HepG2 (cell line): Measurements from ENCODE around the gene SIRT1. TPM values are rescaled to one million over a fixed set of nuclear protein-coding genes. Genes with fewer than 3 reads are reported as not detected.

Experiments used
- ATAC-seq: fragments of 200-7000 bp; cut with Tn5 transposase; 3 replicates; pipeline ENCODE4 v1.9.1; 2020; ENCODE audit warnings: mild to moderate bottlenecking, moderate library complexity
- BruUV-seq: library from RNA; stranded (reverse); fragments of 400-500 nt; replicated peaks from 2 replicates; lab custom pipeline; 2021; lab: Mats Ljungman, UMichigan
- CTCF ChIA-PET: fragments of 300-600 bp; formaldehyde crosslinking; extraction: SDS; loops from one replicate; lab custom pipeline; 2021; ENCODE audit warnings: low total read pairs, inconsistent platforms, low intra/inter-chr PET ratio; lab: Yijun Ruan, JAX
- POLR2A ChIA-PET: fragments of 350-600 bp; sonication (Branson Sonifier 250); formaldehyde crosslinking; loops from one replicate; lab custom pipeline; 2020; ENCODE audit warnings: antibody characterized with exemption, inconsistent platforms; lab: Yijun Ruan, JAX
- DNase-seq: peaks from one replicate; pipeline ENCODE4 v3.0.0-alpha.2; 2015; ENCODE audit warnings: low spot score
- FAIRE-seq: peaks from 3 replicates; lab custom pipeline; 2011; peaks lifted over from hg19 to GRCh38; lab: Jason Lieb, UNC
- H2AFZ ChIP-seq: one replicate; pipeline ENCODE4 v1.6.1; 2011; ENCODE audit warnings: low read length, inconsistent platforms
- H3K27ac ChIP-seq: fragments of 300-600 bp; 3 replicates; pipeline ENCODE4 v1.8.0; 2011; ENCODE audit warnings: mixed run types, mild to moderate bottlenecking, mixed read lengths, low read length, inconsistent platforms; ENCODE audit not compliant: insufficient read depth; ENCODE audit errors: extremely low read length
- H3K27me3 ChIP-seq, 2 experiments: fragments of 200-600 bp in 1 of 2; 2 replicates in 1 of 2; 3 replicates in 1 of 2; pipeline versions ENCODE4 v1.6.0 to v1.8.0; 2011; ENCODE audit warnings: low read length in 2 of 2, mild to moderate bottlenecking in 2 of 2, moderate library complexity in 2 of 2, inconsistent platforms in 1 of 2; ENCODE audit not compliant: insufficient read depth in 2 of 2, control insufficient read depth in 1 of 2
- H3K36me3 ChIP-seq, 2 experiments: fragments of 200-600 bp in 1 of 2; replicated peaks in 1 of 2; 2 replicates in 1 of 2; 3 replicates in 1 of 2; pipeline versions ENCODE4 v1.5.1 to v1.8.0; 2011; ENCODE audit warnings: low read length in 2 of 2, inconsistent platforms in 1 of 2; ENCODE audit not compliant: insufficient read depth in 2 of 2, control insufficient read depth in 1 of 2
- H3K4me1 ChIP-seq: 2 replicates; pipeline ENCODE4 v1.5.1; 2012; ENCODE audit warnings: low read length, inconsistent platforms; ENCODE audit not compliant: insufficient read depth
- H3K4me2 ChIP-seq: 2 replicates; pipeline ENCODE4 v1.6.0; 2011; ENCODE audit warnings: low read depth, low read length, inconsistent platforms
- H3K4me3 ChIP-seq, 3 experiments: fragments of 200-600 bp in 1 of 3; sonication (generic), shearing (Covaris generic) in 1 of 3; replicated peaks in 1 of 3; 2 replicates each; pipeline ENCODE4 v1.5.1; 2011 to 2016; ENCODE audit warnings: low read length in 3 of 3, inconsistent platforms in 2 of 3, low read depth in 2 of 3, mild to moderate bottlenecking in 2 of 3, control low read depth in 1 of 3, mixed read lengths in 1 of 3; ENCODE audit not compliant: insufficient read depth in 1 of 3
- H3K79me2 ChIP-seq: one replicate; pipeline ENCODE4 v1.6.1; 2011; ENCODE audit warnings: low read length, inconsistent platforms; ENCODE audit not compliant: insufficient read depth
- H3K9ac ChIP-seq: 2 replicates; pipeline ENCODE4 v1.6.0; 2011; ENCODE audit warnings: mild to moderate bottlenecking, low read depth, low read length, inconsistent platforms; ENCODE audit not compliant: insufficient read depth
- H3K9me3 ChIP-seq: 2 replicates; pipeline ENCODE4 v1.5.1; 2012; ENCODE audit warnings: mild to moderate bottlenecking, low read length
- H4K20me1 ChIP-seq: 2 replicates; pipeline ENCODE4 v1.6.0; 2011; ENCODE audit warnings: inconsistent platforms, mild to moderate bottlenecking, low read length, moderate library complexity; ENCODE audit not compliant: insufficient read depth
- HES4 ChIP-seq: sonication (generic); formaldehyde crosslinking; IDR thresholded peaks from 2 replicates; pipeline ENCODE4 v1.9.0; 2021; ENCODE audit warnings: mild to moderate bottlenecking, missing genetic modification reagents, borderline replicate concordance
- HNRNPK ChIP-seq: fragments of 200-400 bp; formaldehyde crosslinking; IDR thresholded peaks from 2 replicates; pipeline ENCODE4 v1.6.1; 2018; ENCODE audit warnings: low read length, low read depth, moderate library complexity, mild to moderate bottlenecking; ENCODE audit not compliant: poor library complexity, severe bottlenecking
- NCOR1 ChIP-seq: fragments of 200-600 bp; sonication (generic); IDR thresholded peaks from 2 replicates; pipeline ENCODE4 v1.7.0; 2017; ENCODE audit warnings: antibody characterized with exemption, low read length, borderline replicate concordance
- ZKSCAN8 ChIP-seq: IDR thresholded peaks from 2 replicates; pipeline ENCODE4 v1.6.1; 2016; ENCODE audit warnings: borderline replicate concordance, missing genetic modification reagents, missing compliant biosample characterization
- ZNF430 ChIP-seq: sonication (generic); formaldehyde crosslinking; IDR thresholded peaks from 2 replicates; pipeline ENCODE4 v1.9.0; 2021; ENCODE audit warnings: mild to moderate bottlenecking, missing genetic modification reagents
- ZNF550 ChIP-seq: sonication (generic); formaldehyde crosslinking; IDR thresholded peaks from 2 replicates; pipeline ENCODE4 v1.4.0; 2020; ENCODE audit warnings: mild to moderate bottlenecking, missing genetic modification reagents, borderline replicate concordance
- ZNF607 ChIP-seq: sonication (generic); formaldehyde crosslinking; IDR thresholded peaks from 2 replicates; pipeline ENCODE4 v1.5.1; 2020; ENCODE audit warnings: missing genetic modification reagents, mild to moderate bottlenecking, borderline replicate concordance
- ZSCAN30 ChIP-seq: sonication (generic); formaldehyde crosslinking; IDR thresholded peaks from 2 replicates; pipeline ENCODE4 v1.5.0; 2020; ENCODE audit warnings: mild to moderate bottlenecking, missing genetic modification reagents
- WGBS: methylation state at CpG from one replicate; pipeline ENCODE4 v1.1.6; 2017; ENCODE audit warnings: low lambda C conversion rate; 5-methylcytosine and 5-hydroxymethylcytosine counted together
- in situ Hi-C: cut with HindIII; loops from 2 replicates; pipeline ENCODE4 v1.10.0; 2017; ENCODE audit warnings: low pct_unique_long_range_greater_than_20kb; ENCODE audit not compliant: extremely low pct_ligation_motif_present
- intact Hi-C: fragments of 100-400 bp; cut with micrococcal nuclease; formaldehyde crosslinking; loops from one replicate; pipeline ENCODE4 v1.10.0; 2022; ENCODE audit not compliant: unreplicated experiment
- polyA plus RNA-seq, 8 experiments: library from polyadenylated mRNA; depleted of rRNA in 3 of 8; stranded (reverse) in 7 of 8; unstranded in 1 of 8; fragments of >200 nt; fragmentation: Illumina TruSeq in 4 of 8; extraction: Trizol in 4 of 8; gene quantifications; 2 replicates each; pipeline versions ENCODE4 v1.2.1 to v1.2.3, GENCODE V29; 2011 to 2016; ENCODE audit warnings: low read depth in 4 of 8, missing spikeins in 1 of 8, mixed read lengths in 1 of 8; ENCODE audit not compliant: insufficient read depth in 1 of 8
- total RNA-seq, 5 experiments: library from RNA; depleted of rRNA; stranded (reverse); fragments of >200 nt; fragmentation: Illumina TruSeq; extraction: Trizol; gene quantifications; 2 replicates each; pipeline ENCODE4 v1.2.3, GENCODE V29; 2016; ENCODE audit warnings: low read depth in 1 of 5
- TF ChIP-seq, protein P1 (sequence below): sonication (generic); formaldehyde crosslinking; IDR thresholded peaks from 2 replicates; pipeline ENCODE4 v1.5.0; 2020; ENCODE audit warnings: mild to moderate bottlenecking, missing genetic modification reagents

The SIRT1 gene
- total and polyA plus RNA-seq, 2 of the 13 experiments (the other 11 are each of a cell fraction or from before 2014, with no cell fraction given): 9.4 to 10.2 TPM

- no peak overlapping the region for H2AFZ ChIP-seq
- H3K9me3 ChIP-seq: no peaks in the 10 kb centered on the region
- CTCF ChIA-PET: no interaction called here
- H3K4me3 ChIP-seq: no peak overlapping the region
- no peaks in the 10 kb centered on the region for H3K27me3 ChIP-seq
- BruUV-seq: no TSS peak
- no peaks in the 10 kb centered on the region for H3K36me3 ChIP-seq
- TF ChIP-seq HES4 (CRISPR knock-in tag) (no peak), ZNF430 (CRISPR knock-in tag) (no peak), ZKSCAN8 (CRISPR knock-in tag) (no peak), NCOR1 (no peak), ZSCAN30 (CRISPR knock-in tag) (no peak), ZNF607 (CRISPR knock-in tag) (no peak)
- no peak for DNase-seq
- H3K4me1 ChIP-seq: peaks cover 28% of the 10 kb centered on the region
- POLR2A ChIA-PET: interaction anchor here (1.0 to 1.1 kb wide), 2 partner anchors 33 to 63 kb away, joined by 3 read pairs; no protein-coding TSS in a partner anchor
- no peak overlapping the region for H3K4me2 ChIP-seq
- no peaks in the 10 kb centered on the region for H3K79me2 ChIP-seq
- in situ Hi-C loops: loop anchor here (5.0 to 25.0 kb wide), 4 partner anchors 64 to 461 kb away; no protein-coding TSS in a partner anchor
- intact Hi-C loops: loop anchor here (10.0 kb wide), 1 partner anchor 224 kb away; the partner anchor contains the start of gene HERC4
- ATAC-seq: no peak
- 57% methylated on average over 2 of the region's 2 CpGs for WGBS
- FAIRE-seq: no peak
- H4K20me1 ChIP-seq: no peaks in the 10 kb centered on the region
- H3K27ac ChIP-seq: no peak overlapping the region
- H3K9ac ChIP-seq: no peak overlapping the region
Observed at GRCh38 chr10:67851186-67851585, 33.3 kb upstream of the SIRT1 start.

- Histone ChIP-seq H3K27ac (no peak overlapping the region), H3K79me2 (no peaks in the 10 kb centered on the region), H3K36me3 (no peaks in the 10 kb centered on the region), H3K4me1 (peaks cover 28% of the 10 kb centered on the region), H3K4me2 (no peak overlapping the region), H3K27me3 (no peaks in the 10 kb centered on the region), H3K4me3 (no peak overlapping the region), H3K9ac (no peak overlapping the region), H2AFZ (no peak overlapping the region), H3K9me3 (no peaks in the 10 kb centered on the region), H4K20me1 (no peaks in the 10 kb centered on the region)
- ATAC-seq (no peak), FAIRE-seq (no peak), DNase-seq (no peak)
- POLR2A ChIA-PET: no interaction called here
- CTCF ChIA-PET: no interaction called here
- in situ Hi-C loops (loop anchor here (5.0 to 25.0 kb wide), 4 partner anchors 65 to 460 kb away; no protein-coding TSS in a partner anchor), intact Hi-C loops (loop anchor here (10.0 kb wide), 1 partner anchor 222 kb away; the partner anchor contains the start of gene HERC4)
- TF ChIP-seq ZNF550 (CRISPR knock-in tag) (no peak), HNRNPK (no peak)
- TF ChIP-seq, protein P1, sequence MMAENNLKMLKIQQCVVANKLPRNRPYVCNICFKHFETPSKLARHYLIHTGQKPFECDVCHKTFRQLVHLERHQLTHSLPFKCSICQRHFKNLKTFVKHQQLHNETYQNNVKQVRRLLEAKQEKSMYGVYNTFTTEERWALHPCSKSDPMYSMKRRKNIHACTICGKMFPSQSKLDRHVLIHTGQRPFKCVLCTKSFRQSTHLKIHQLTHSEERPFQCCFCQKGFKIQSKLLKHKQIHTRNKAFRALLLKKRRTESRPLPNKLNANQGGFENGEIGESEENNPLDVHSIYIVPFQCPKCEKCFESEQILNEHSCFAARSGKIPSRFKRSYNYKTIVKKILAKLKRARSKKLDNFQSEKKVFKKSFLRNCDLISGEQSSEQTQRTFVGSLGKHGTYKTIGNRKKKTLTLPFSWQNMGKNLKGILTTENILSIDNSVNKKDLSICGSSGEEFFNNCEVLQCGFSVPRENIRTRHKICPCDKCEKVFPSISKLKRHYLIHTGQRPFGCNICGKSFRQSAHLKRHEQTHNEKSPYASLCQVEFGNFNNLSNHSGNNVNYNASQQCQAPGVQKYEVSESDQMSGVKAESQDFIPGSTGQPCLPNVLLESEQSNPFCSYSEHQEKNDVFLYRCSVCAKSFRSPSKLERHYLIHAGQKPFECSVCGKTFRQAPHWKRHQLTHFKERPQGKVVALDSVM (CRISPR knock-in tag): no peak
- BruUV-seq: no TSS peak
- WGBS: 68% methylated on average over 3 of the region's 5 CpGs
Observed at GRCh38 chr10:67852761-67853160, 31.7 kb upstream of the SIRT1 start.
